Stimulated activated CD4-positive, alpha-beta T cell treated with anti-CD3 and anti-CD28 coated beads, Interleukin-2, amount 100 ng/mL, for 24 hours (primary cell): ENCODE data around the gene CDC27.
"Not testable (repeated sequence)": the region's sequence is repeated elsewhere in the genome, so short reads cannot be mapped to it uniquely, and the experiment has no call there.

Experiments
- DNase-seq, 2 donors: peaks; one replicate each; pipeline ENCODE4 v3.0.0-alpha.2; 2020

The CDC27 gene, protein sequence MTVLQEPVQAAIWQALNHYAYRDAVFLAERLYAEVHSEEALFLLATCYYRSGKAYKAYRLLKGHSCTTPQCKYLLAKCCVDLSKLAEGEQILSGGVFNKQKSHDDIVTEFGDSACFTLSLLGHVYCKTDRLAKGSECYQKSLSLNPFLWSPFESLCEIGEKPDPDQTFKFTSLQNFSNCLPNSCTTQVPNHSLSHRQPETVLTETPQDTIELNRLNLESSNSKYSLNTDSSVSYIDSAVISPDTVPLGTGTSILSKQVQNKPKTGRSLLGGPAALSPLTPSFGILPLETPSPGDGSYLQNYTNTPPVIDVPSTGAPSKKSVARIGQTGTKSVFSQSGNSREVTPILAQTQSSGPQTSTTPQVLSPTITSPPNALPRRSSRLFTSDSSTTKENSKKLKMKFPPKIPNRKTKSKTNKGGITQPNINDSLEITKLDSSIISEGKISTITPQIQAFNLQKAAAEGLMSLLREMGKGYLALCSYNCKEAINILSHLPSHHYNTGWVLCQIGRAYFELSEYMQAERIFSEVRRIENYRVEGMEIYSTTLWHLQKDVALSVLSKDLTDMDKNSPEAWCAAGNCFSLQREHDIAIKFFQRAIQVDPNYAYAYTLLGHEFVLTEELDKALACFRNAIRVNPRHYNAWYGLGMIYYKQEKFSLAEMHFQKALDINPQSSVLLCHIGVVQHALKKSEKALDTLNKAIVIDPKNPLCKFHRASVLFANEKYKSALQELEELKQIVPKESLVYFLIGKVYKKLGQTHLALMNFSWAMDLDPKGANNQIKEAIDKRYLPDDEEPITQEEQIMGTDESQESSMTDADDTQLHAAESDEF

DNA sequence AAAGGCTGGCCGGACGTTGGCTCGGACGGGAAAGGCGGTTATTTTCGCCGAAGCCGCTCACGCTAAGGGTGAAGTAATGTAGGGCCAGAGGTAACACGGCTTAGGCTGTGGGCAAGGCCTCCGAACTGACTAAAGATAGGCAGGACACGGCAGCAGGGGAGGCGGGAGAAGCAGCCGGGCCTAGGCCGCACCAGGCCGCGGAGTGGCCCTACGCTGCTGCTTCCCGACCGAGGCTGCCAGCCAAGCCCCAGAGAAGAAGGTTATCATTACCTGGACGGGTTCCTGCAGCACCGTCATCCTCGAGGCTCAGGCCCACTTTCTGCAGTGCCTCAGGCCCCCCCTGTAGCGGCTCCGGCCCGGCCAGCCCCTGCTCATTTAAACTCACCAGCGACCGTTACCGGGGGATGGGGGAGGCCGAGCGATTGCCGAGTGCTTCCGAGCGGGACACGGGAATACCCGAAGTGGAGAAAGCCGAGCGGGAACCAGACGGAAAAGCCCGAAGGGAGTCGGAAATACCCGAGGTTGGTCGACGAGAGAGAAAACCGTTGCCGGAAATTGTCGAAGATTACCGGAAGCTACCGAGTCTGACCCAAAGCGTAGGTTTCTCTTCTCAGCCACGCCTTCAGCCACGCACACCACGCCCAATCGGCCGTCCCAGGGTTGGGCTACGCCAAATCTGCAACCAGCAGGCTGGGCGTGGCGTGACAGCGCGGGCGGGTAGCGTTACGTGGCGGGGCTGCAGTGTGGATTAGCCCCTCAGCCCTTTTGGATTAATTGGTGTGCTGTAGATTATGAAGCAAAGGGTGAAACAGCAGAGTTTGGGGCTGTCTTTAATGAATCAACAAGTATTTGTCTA lies at the start of gene CDC27:
Gene CDC27 (minus strand): TSS at position 420 of the 856 bp plus-strand sequence. CDS start 123 bp downstream, at position 297.
- DNase-seq = peak; percentile 100

DNA sequence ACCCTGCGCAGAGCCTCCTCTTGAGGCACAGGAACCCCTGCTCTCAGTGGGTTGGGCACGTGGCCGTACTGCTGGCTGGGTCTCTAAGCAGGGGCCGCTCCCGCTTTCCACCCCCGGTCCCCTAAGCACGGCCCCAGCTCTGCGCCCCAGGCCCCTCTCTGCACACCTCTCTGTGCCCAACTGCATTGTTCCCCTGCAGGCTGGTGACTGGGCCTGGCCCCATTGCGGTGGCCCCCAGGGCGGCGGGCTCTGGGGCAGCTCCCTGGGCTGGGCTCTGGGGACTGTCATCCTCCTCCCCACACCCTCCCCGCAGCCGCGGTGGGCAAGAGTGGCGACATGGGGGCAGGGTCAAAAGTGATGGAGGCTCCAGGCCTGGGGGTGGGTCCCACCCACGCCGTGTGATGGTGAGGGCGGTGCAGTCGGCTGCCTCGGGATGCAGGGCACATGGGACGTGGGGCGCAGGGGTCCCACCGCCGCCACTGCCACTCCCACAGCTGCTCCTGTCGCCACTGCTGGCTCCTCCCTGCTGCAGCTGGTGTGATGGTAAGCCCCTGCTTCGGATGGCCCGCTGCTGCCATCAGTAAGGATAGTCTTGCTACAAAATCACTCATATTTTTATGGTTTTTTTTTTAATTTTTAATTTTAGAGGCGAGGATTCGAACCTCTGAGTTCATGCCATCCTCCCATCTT lies 49.4 kb upstream of the CDC27 start:
- no peak for DNase-seq

DNA sequence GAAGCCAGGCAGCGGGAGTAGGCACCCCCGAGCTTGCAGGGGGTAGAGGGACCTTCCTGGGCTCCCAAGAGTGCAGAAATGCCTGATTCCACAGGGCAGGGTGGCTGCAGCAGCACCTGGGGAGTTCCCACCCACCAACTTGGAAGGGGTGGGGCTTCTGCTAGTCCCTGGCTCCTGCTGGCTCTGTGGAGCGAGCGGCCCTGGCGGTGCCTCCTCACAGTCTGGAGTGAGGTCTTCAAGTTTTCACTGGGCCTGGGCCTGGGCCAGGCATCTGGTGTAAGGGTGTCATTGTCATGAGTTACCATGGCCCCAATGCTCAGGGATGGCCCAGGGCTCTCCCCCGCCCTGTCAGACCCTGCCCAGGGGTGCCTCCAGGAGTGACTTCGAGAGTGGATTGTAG lies 48.7 kb upstream of the CDC27 start:
- DNase-seq = no peak

DNA sequence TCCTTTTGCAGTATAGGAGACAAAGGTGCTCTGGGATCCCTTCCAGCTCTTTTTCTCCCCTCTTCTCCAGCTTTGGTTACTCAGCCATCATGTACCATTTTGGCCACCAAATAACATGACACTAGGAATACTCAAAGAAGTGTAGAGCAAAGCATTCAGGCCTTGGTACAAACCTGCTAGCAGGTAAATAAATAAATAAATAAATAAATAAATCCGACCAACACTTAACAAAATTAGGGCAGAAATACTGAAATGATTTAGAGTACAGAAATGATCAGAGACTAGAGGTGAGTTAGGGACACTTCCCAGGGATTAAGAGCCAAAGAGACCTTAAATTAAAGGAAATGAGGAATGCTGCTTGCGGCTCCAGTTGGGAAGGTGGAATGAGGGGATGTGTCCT lies 46.8 kb upstream of the CDC27 start:
- no peak for DNase-seq

DNA sequence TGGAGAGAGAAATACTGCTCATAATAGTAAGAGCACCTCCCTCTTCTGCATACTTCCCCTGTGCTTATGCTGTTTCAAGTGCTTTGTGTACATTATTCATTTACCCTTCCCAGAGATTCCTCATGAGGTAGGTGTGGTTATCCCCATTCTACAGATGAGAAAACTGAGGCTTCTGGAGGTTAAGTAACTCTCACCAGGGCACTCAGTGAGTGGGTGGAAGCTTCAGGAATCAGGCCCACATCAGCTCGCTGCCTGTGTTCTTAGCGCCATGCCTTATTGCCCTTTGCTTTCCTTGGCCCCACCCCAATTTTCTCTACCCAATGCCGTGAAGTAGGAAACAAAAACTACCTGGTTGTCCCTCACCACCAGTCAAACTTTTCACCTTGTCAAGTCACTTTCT lies 46.4 kb upstream of the CDC27 start:
- no peak for DNase-seq

DNA sequence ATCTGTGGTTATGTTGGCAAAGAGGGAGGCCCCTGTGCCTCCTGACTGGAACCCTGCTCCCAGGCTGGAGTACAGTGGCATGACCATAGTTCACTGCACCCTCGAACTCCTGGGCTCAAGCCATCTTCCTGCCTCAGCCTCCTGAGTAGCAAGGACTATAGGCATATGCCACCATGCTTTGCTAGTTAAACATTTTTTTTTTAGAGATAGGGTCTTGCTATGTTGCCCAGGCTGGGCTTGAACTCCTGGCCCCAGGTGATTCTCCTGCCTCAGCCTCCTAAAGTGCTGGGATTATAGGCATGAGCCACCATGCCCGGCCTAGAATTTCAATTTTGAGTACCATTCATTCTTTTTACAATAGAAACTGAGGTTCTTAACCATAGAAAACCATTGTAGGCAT lies 43.4 kb upstream of the CDC27 start:
- DNase-seq = no peak

DNA sequence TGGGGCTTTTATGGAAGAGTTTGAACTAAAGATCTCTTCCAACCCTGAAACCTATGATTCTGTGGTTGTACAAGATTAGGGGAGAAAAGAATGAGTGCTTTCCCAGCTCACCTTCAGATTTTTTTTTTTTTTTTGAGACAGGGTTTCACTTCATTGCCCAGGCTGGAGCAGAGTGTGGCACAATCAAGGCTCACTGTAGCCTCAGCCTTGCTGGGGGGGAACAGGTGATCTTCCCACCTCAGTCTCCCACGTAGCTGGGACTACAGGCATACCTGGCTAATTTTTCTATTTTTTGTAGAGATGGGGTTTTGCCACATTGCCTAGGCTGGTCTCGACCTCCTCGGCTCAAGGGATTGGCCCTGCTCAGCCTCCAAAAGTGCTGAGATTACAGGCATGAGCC lies 42.8 kb upstream of the CDC27 start:
- DNase-seq = no peak

DNA sequence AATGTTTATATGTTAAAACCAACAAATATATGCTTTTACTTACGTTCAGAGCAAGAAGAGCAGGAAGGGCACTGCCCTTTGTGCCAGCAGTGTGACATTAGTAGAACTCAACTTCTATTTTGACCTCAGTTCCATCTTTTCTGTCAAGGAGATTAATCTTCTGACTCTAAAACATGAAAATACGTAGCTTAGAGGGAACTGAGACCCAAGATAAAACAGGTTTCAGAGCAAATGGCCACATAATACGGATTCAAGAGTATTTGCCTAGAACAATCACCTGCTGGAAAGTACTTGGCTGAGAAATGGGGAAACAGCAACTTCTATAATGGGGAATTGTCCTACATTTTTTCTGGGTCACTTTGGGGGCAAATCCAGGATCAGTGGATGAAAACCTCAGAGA lies 42.2 kb upstream of the CDC27 start:
- DNase-seq = no peak

DNA sequence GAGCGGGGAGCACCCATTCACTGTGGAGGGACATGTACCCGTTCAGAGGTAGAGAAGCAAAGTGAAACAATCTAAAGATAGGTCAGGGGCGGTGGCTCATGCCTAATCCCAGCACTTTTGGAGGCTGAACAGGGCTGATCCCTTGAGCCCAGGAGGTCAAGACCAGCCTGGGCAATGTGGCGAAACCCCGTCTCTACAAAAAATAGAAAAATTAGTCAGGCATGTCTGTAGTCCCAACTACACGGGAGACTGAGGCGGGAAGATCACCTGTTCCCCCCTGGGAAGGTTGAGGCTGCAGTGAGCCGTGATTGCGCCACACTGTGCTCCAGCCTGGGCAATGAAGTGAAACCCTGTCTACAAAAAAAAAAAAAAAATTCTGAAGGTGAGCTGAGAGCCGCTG lies 41.8 kb upstream of the CDC27 start:
- DNase-seq = no peak

DNA sequence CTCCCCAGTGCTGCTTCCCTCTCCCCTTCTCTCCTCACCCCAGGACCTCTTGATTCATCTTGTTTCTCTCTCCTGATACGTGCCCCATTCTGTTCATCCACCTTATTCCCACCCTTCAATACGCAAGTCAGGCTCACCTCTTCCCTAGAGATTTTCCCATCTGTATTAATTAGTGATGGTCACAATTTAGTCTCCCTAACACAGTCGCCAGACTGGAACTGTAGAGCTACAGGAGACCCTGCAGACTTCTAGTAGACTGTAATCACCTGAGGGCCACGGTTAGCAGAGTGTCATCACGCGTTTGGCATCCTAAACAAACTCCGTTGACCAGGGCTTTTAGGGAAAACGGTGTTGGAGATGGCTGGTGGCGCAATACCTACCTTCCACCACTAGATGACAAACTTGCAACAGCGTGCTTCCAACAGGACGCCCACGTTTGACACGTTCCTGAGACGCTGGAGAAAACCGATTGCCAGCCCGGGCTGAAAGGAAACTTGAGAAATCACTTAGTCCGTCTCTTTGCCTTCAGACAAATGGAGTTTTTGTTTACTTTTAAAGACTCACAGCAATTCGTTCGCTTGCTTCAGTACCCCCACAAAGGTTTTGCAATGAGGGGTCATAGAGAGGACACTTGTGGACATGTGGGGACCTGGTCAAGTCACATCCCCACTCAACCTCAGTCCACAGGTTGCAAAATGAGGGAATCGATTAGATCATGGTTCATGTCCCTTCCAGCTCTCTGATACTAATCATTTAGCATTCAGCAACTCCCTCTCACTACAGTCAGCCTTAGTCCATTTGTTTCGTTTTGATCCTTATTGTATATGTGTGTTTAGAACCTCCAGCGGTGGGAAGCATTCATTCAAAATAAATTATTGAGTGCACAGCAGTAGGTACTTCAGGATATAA lies 40.7 kb upstream of the CDC27 start:
- DNase-seq = peak; percentile 74 to 78

DNA sequence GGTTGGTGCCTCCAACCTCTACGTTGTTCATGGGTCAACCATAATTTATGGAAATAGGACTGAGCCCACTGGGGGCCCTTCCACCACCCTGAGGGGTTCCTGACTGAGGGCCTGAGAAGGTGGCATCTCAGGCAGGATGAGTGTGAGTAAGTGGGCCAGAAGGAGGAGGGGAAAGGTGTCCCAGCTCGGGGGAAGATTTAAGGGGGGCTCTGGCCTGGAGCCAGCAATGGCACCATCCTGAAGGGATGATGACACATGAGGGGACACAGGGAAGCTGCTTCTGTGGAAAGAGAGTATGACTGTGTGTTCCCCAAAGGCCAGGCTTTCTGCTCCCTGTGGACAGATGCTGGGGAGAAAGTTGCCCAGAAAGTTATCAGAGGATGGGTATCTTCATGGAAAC lies 38.8 kb upstream of the CDC27 start:
- no peak for DNase-seq

DNA sequence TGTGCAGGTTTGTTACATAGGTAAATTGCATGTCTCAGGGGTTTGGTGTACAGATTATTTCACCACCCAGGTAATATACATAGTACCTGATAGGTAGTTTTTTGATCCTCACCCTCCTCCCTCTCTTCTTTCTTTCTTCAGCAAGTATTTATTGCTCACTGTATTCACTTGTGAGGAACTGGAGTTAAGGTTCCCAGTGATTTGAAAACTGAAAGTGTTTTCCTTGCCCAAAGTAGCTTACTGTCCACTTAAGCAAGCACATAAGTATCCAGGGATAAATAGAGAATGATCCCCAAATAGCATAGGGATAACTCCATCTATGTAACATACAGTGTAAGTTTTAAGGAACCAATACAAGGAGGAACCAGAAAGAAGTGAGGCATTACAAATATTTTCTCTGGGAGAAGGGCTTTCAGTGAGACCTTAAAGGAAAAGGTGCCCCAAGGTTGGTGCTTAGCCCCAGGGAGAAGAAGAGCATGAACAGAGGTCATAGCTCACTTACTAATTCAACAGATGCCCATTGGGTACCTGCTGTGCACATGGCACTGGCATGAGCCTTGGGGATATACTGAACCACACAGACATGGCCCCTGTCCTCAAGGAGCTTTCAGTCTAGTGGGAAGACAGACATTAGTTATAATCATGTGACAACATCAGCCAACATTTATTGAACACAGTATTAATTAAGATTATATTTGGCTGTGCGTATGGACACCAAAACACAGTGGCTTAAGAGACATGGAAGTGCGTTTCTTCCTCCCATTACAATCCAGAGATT lies 37.0 kb upstream of the CDC27 start:
- DNase-seq = no peak

DNA sequence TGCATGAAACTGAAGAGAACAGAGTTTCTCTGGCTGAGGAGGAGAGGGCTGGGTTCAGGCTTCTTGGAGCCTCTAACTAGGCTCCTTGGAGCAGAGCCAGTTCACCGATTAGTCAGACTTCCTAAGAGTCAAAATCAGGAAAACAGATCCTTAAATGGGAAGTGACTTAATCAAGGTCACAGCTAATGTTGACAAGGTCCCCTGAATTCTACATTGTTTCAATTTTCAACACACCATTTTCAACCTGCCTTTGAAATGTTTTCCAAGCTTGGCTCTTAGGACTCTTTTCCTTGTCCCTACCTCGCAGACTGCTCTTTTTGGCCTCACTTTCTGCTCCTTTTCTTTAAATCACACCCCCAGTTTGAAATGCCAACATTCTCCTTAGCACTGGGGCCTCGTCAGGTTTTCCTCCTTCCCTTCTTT lies 36.4 kb upstream of the CDC27 start:
- no peak for DNase-seq

DNA sequence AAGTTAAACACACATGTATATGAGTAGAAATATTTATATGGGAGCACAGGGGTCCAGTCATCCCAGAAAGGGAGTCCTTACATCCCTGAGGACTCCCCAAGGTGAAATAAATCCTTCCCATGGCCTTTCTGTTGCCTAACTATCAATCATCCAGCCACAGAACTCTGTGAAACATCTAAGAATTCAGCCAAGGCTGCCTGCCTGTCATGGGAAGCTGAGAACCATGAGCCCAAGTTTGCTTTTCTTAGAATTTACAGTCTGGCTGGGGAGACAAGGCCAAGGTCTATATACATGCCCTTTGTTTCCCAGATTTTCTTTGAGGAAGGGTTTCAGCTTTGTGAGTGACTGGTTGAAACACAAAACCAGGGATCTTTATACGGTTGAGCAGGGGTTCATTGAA lies 35.9 kb upstream of the CDC27 start:
- DNase-seq = no peak

DNA sequence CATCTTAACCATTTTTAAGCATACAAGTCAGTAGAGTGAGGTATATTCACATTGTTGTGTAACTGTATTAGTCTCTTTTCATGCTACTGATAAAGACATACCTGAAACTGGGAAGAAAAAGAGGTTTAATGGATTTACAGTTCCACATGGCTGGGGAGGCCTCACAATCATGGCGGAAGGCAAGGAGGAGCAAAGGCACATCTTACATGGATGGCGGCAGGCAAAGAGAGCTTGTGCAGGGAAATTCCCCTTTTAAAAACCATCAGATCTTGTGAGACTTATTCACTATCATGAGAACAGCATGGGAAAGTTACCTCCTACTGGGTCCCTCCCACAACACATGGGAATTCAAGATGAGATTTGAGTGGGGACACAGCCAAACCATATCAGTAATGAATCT lies 35.0 kb upstream of the CDC27 start:
- not testable (repeated sequence) for DNase-seq

DNA sequence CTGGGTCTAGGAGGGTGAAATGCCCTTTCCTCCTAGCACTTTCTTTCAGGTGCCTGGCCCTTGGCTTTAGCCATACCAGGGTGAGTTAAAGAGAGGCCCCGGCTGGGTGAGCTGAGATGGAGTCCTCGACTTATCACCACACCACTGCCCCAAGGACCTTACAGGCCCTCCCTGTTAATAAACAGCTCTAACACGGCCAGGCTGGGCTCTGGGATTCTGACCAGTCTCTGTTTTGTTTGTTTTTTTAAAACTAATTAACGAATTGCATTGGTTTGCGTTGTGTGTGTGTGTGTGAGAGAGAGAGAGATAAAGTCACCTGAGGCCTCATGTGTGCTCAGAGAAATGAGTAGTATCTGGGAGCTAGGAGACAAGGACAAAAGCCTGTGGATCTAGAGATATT lies 34.4 kb upstream of the CDC27 start:
- DNase-seq = no peak

DNA sequence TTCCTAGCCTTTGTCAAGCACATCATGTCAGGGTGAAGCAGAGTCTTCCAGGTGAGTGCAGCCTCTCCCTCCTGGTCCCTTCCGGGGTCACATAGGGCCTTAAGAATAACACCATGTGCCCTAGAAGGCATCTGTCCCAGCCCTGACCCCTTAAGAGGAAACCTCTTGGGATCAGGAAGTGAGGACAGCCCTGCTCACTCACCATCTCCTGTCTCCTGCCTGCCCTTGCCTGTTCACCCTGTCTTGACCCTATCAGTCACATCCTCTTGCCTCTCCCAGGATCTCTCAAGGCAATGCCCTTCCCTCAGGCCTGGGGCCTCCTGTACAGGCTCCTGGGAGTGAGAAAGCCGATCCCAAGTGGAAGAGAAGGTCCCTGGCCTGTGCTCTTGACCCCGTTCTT lies 33.9 kb upstream of the CDC27 start:
- no peak for DNase-seq

DNA sequence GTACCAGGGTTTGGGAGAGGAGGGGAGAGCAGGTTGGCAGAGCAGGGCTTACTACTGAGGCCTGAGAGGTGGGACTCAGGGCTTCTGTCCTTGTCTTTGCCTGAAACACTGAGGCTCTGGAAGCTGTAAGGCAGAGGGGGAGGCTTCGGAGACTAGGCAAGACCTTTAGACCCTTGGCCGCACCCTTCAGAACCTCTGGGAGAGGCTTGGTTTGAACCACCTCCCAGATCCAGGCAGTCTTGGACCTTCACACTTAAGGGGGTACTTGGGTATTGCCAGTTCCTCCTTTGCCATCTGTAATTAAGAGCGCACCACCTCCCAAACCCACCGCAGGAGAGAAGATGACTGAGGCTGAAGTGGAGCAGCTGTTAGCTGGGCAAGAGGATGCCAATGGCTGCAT lies 33.0 kb upstream of the CDC27 start:
- DNase-seq = no peak

DNA sequence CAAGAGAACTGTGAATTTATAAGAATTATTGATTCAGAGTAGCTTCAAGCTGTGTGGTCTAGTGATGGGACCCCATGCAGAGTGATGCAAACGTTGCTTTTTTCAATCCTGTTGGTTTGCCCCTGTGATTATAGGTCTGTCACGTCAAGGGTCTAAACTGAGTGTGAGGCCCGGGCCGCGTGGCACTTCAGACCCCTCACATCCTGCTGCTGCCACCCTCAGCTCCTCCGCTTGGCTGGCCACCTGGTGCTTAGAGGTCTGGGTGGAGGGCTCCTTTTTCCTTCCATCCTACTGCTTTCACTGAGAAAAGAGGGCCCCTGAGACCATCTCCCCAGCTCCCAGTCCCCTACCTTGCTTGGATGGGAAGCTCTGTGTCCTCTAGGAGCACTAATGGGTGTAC lies 32.1 kb upstream of the CDC27 start:
- no peak for DNase-seq

DNA sequence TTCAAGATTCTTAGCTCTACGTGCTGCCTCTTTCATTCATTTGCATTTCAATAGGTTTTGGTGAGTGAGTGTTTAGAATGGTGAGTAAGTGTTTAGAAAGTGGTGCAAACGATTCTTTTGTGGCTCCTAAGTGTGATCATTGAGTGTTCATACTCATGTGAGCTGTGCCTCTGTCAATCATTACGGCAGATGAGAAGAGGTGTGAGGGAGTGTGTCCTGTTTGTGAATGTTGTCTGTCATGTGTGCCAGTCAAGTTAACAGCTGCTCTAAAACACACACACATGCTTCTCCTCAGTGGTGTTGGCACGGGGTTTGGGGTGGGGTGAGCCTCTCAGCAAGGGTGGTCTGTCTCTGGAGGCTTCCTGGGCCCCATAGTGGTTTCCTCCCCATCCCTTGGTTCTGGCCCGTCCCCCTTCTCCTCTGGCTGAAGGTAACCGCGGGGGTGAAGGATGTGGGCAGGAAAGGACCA lies 31.5 kb upstream of the CDC27 start:
- no peak for DNase-seq
